Keratinocyte (primary cell): ENCODE data around the gene FZD2. TPM values are rescaled to one million over a fixed set of nuclear protein-coding genes. Genes with fewer than 3 reads are reported as not detected.

Source experiments
- DNase-seq: peaks from one replicate; pipeline ENCODE4 v3.0.0-alpha.2; 2011; ENCODE audit warnings: low read depth, missing footprints, low spot score
- FAIRE-seq: peaks from 2 replicates; lab custom pipeline; 2011; peaks lifted over from hg19 to GRCh38; lab: Jason Lieb, UNC
- H2AFZ ChIP-seq: 2 replicates; pipeline ENCODE4 v1.6.0; 2012; ENCODE audit warnings: low read length, control low read depth, inconsistent platforms; ENCODE audit not compliant: control insufficient read depth
- H3K27ac ChIP-seq: 2 replicates; pipeline ENCODE4 v1.5.1; 2011; ENCODE audit warnings: low read length; ENCODE audit not compliant: control insufficient read depth, insufficient read depth
- H3K27me3 ChIP-seq: 3 replicates; pipeline ENCODE4 v1.6.0; 2011; ENCODE audit warnings: low read length; ENCODE audit not compliant: control insufficient read depth, insufficient read depth; ENCODE audit errors: extremely low read depth
- H3K36me3 ChIP-seq, 2 experiments: 2 replicates in 1 of 2; 3 replicates in 1 of 2; pipeline ENCODE4 v1.5.1; 2011; ENCODE audit warnings: low read length in 2 of 2, mild to moderate bottlenecking in 1 of 2; ENCODE audit not compliant: control insufficient read depth in 2 of 2, insufficient read depth in 2 of 2; ENCODE audit errors: extremely low read depth in 1 of 2
- H3K4me1 ChIP-seq: 3 replicates; pipeline ENCODE4 v1.5.1; 2011; ENCODE audit warnings: low read length; ENCODE audit not compliant: control insufficient read depth, insufficient read depth; ENCODE audit errors: extremely low read depth
- H3K4me2 ChIP-seq: 3 replicates; pipeline ENCODE4 v1.6.0; 2011; ENCODE audit warnings: low read depth, low read length; ENCODE audit not compliant: control insufficient read depth, insufficient read depth; ENCODE audit errors: extremely low read depth
- H3K4me3 ChIP-seq, 3 experiments: fragments of 200-600 bp in 1 of 3; sonication (generic) in 1 of 3; 2 replicates in 2 of 3; 3 replicates in 1 of 3; pipeline ENCODE4 v1.5.1; 2011 to 2016; ENCODE audit warnings: low read length in 3 of 3, mild to moderate bottlenecking in 3 of 3, control low read depth in 2 of 3, inconsistent platforms in 1 of 3, low read depth in 1 of 3, mixed read lengths in 1 of 3, mixed run types in 1 of 3, moderate library complexity in 1 of 3; ENCODE audit not compliant: control insufficient read depth in 2 of 3, insufficient read depth in 2 of 3; ENCODE audit errors: extremely low read depth in 1 of 3
- H3K79me2 ChIP-seq: 2 replicates; pipeline ENCODE4 v1.6.0; 2012; ENCODE audit warnings: low read length; ENCODE audit not compliant: control insufficient read depth, insufficient read depth
- H3K9ac ChIP-seq: 3 replicates; pipeline ENCODE4 v1.6.0; 2011; ENCODE audit warnings: low read length; ENCODE audit not compliant: control insufficient read depth, insufficient read depth; ENCODE audit errors: extremely low read depth
- H3K9me1 ChIP-seq: 3 replicates; pipeline ENCODE4 v1.6.0; 2011; ENCODE audit warnings: low read length; ENCODE audit not compliant: control insufficient read depth, insufficient read depth; ENCODE audit errors: extremely low read depth
- H3K9me3 ChIP-seq: 2 replicates; pipeline ENCODE4 v1.5.1; 2012; ENCODE audit warnings: low read depth, low read length; ENCODE audit not compliant: control insufficient read depth
- H4K20me1 ChIP-seq: 3 replicates; pipeline ENCODE4 v1.6.0; 2011; ENCODE audit warnings: low read length; ENCODE audit not compliant: control insufficient read depth, insufficient read depth; ENCODE audit errors: extremely low read depth
- CTCF ChIP-seq, 3 experiments: IDR thresholded peaks in 1 of 3; conservative IDR thresholded peaks in 1 of 3; optimal IDR thresholded peaks in 1 of 3; 2 replicates in 2 of 3; 3 replicates in 1 of 3; pipeline versions ENCODE3 to v1.5.1; 2011; ENCODE audit warnings: low read length in 3 of 3, mild to moderate bottlenecking in 3 of 3, moderate library complexity in 2 of 3, control low read depth in 1 of 3, inconsistent platforms in 1 of 3; ENCODE audit not compliant: insufficient read depth in 2 of 3; ENCODE audit errors: extremely low read depth in 1 of 3
- EZH2 ChIP-seq: IDR thresholded peaks from one replicate; pipeline ENCODE4 v1.6.1; 2012; ENCODE audit warnings: inconsistent platforms, mild to moderate bottlenecking, low read length, moderate library complexity
- dilution Hi-C: fragments of 300-500 bp; cut with MboI; formaldehyde crosslinking; loops from one replicate; pipeline ENCODE4 v1.7.0; 2020; ENCODE audit warnings: low sequenced_read_pairs; ENCODE audit not compliant: extremely low pct_ligation_motif_present
- polyA plus RNA-seq, 5 experiments: library from polyadenylated mRNA; depleted of rRNA in 3 of 5; stranded (reverse) in 3 of 5; stranded (forward) in 1 of 5; unstranded in 1 of 5; fragments of >200 nt; gene quantifications; 1 replicate in 1 of 5; 2 replicates in 3 of 5; 3 replicates in 1 of 5; pipeline versions ENCODE4 v1.2.1 to v1.2.3, GENCODE V29; 2011 to 2012; ENCODE audit warnings: missing spikeins in 2 of 5, low read depth in 1 of 5, low replicate concordance in 1 of 5

The FZD2 gene
- polyA plus RNA-seq, 1 donor (not counting 4 experiments of a cell fraction or from before 2014, with no cell fraction given): 2.6 TPM

GRCh38 chr17:44595216-44595775 is 38.0 kb downstream of the FZD2 start:
- Histone ChIP-seq H3K79me2 (no peaks in the 10 kb centered on the region), H3K4me1 (peaks cover 3% of the 10 kb centered on the region), H3K27me3 (no peaks in the 10 kb centered on the region), H3K36me3 (no peaks in the 10 kb centered on the region), H3K9me1 (no peaks in the 10 kb centered on the region), H3K4me2 (no peak overlapping the region), H4K20me1 (no peaks in the 10 kb centered on the region), H3K9me3 (no peaks in the 10 kb centered on the region), H3K27ac (no peak overlapping the region), H3K9ac (no peak overlapping the region), H3K4me3 (no peak overlapping the region), H2AFZ (no peak overlapping the region)
- DNase-seq: no peak
- no peak for FAIRE-seq
- TF ChIP-seq EZH2 (no peak), CTCF (optimal IDR thresholded peaks at IDR 0.05 in 1 of 3, IDR thresholded peaks at IDR 0.05 in 1 of 3, conservative IDR thresholded peaks at IDR 0.05 in 1 of 3; ENCODE audit: extremely low read depth in 1 of 3, insufficient read depth in 2 of 3, low read length in 3 of 3) (no peak)
- dilution Hi-C loops: no loop called here

GRCh38 chr17:44598329-44598728 is 41.0 kb downstream of the FZD2 start:
- no peak for FAIRE-seq
- dilution Hi-C loops: no loop called here
- H3K4me1 ChIP-seq: peaks cover 3% of the 10 kb centered on the region
- H3K9me3 ChIP-seq: no peaks in the 10 kb centered on the region
- H3K4me3 ChIP-seq: no peak overlapping the region
- no peak for TF ChIP-seq CTCF (optimal IDR thresholded peaks at IDR 0.05 in 1 of 3, IDR thresholded peaks at IDR 0.05 in 1 of 3, conservative IDR thresholded peaks at IDR 0.05 in 1 of 3; ENCODE audit: extremely low read depth in 1 of 3, insufficient read depth in 2 of 3, low read length in 3 of 3)
- no peak for TF ChIP-seq EZH2
- no peak overlapping the region for H3K9ac ChIP-seq
- no peaks in the 10 kb centered on the region for H3K79me2 ChIP-seq
- H3K27me3 ChIP-seq: no peaks in the 10 kb centered on the region
- H2AFZ ChIP-seq: no peak overlapping the region
- H4K20me1 ChIP-seq: no peaks in the 10 kb centered on the region
- no peak for DNase-seq
- no peaks in the 10 kb centered on the region for H3K9me1 ChIP-seq
- H3K27ac ChIP-seq: no peak overlapping the region
- H3K36me3 ChIP-seq: no peaks in the 10 kb centered on the region
- no peak overlapping the region for H3K4me2 ChIP-seq
